ENCODE results near the gene TMEM18.

GRCh38 chr2:691821-692761, 14.9 kb upstream of the TMEM18 start:
- TF ChIP-seq CTCF (IDR thresholded peaks at IDR 0.05 in 2 of 3, conservative IDR thresholded peaks at IDR 0.05 in 1 of 3; ENCODE audit: borderline replicate concordance in 1 of 3, insufficient read depth in 1 of 3, low read depth in 2 of 3, low read length in 2 of 3) (no peak), POLR2A (IDR thresholded peaks at IDR 0.05; ENCODE audit: borderline replicate concordance, extremely low read depth, insufficient read depth, insufficient read length) (no peak), ZNF274 (IDR thresholded peaks at IDR 0.05; ENCODE audit: low read depth, low read length) (no peak), YY1 (IDR thresholded peaks at IDR 0.05; ENCODE audit: extremely low read depth, insufficient replicate concordance, low read depth, low read length) (no peak), EGR1 (IDR thresholded peaks at IDR 0.05; ENCODE audit: low read depth) (no peak), SIN3A (IDR thresholded peaks at IDR 0.05; ENCODE audit: low read depth) (no peak), FOSL1 (IDR thresholded peaks at IDR 0.05; ENCODE audit: low read depth) (no peak)

Measured in HCT116 (cell line).